ENCODE results near the gene MANF.

Gene MANF

DNA sequence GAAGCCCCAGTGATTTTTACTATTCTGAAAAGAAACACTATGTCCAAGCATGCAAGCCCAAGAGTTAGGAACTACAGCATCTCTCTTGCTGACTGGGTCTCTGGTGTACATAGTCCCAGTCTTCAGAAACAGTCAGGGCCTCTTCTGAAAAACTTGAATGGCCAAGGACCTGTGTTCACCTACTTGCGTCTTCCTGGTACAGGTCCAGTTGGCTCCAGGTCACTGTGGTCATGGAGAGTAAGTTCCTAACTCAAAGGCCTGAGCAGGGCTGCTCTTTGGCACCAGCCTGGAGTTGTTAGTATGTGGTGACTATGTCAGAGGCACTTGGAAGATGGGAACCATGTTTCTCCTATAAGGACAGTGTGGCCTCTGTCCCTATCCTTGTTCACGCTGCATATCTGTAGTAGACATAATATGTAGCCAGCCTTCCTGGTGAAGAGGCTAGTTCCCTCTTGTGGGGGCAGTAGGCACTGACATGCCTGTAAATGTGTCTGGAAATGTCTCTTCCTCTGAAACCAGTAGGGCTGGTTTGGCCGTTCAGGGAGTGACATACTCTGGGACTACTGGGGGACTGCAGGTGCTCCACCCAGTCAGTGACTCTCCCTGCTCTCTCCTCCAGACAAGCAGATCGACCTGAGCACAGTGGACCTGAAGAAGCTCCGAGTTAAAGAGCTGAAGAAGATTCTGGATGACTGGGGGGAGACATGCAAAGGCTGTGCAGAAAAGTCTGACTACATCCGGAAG, 3.4 kb downstream of the MANF start:
- no peaks in the 10 kb centered on the region for H3K9me3 ChIP-seq (ENCODE audit: control insufficient read depth in 5 of 5, low read length in 5 of 5)
- peaks cover 0 to 42% (median 29%) of the 10 kb centered on the region in 5 donors for H3K36me3 ChIP-seq (ENCODE audit: control insufficient read depth in 5 of 5, insufficient read depth in 5 of 5, low read length in 5 of 5)
- no peak overlapping the region for H3K27ac ChIP-seq (ENCODE audit: low read depth, low read length)
- H3K9ac ChIP-seq (ENCODE audit: low read length in 5 of 5), result peak overlapping the region in 1 of 5 donors; percentile 10
- H3K4me3 ChIP-seq (ENCODE audit: low read depth in 1 of 5, low read length in 5 of 5), result no peak overlapping the region
- H3K4me1 ChIP-seq (ENCODE audit: control insufficient read depth in 5 of 5, insufficient read depth in 5 of 5, low read length in 5 of 5), result peaks cover 11 to 68% (median 57%) of the 10 kb centered on the region in 5 donors
- H3K27me3 ChIP-seq (ENCODE audit: control insufficient read depth in 5 of 5, insufficient read depth in 4 of 5, low read length in 5 of 5), result no peaks in the 10 kb centered on the region

GRCh38 chr3:51389423-51390183, 4.5 kb downstream of the MANF start:
- no peak overlapping the region for H3K9ac ChIP-seq (ENCODE audit: low read length in 5 of 5)
- H3K4me1 ChIP-seq (ENCODE audit: control insufficient read depth in 5 of 5, insufficient read depth in 5 of 5, low read length in 5 of 5), result peaks cover 12 to 67% (median 59%) of the 10 kb centered on the region in 5 donors
- H3K27me3 ChIP-seq (ENCODE audit: control insufficient read depth in 5 of 5, insufficient read depth in 4 of 5, low read length in 5 of 5), result no peaks in the 10 kb centered on the region
- H3K4me3 ChIP-seq (ENCODE audit: low read depth in 1 of 5, low read length in 5 of 5), result no peak overlapping the region
- no peak overlapping the region for H3K27ac ChIP-seq (ENCODE audit: low read depth, low read length)
- H3K9me3 ChIP-seq (ENCODE audit: control insufficient read depth in 5 of 5, low read length in 5 of 5), result no peaks in the 10 kb centered on the region
- peaks cover 0 to 54% (median 40%) of the 10 kb centered on the region in 5 donors for H3K36me3 ChIP-seq (ENCODE audit: control insufficient read depth in 5 of 5, insufficient read depth in 5 of 5, low read length in 5 of 5)

GRCh38 chr3:51390246-51391074, 5.4 kb downstream of the MANF start:
- H3K36me3 ChIP-seq (ENCODE audit: control insufficient read depth in 5 of 5, insufficient read depth in 5 of 5, low read length in 5 of 5), result peaks cover 0 to 62% (median 49%) of the 10 kb centered on the region in 5 donors
- peak overlapping the region; percentile 67 for H3K27ac ChIP-seq (ENCODE audit: low read depth, low read length)
- no peaks in the 10 kb centered on the region for H3K27me3 ChIP-seq (ENCODE audit: control insufficient read depth in 5 of 5, insufficient read depth in 4 of 5, low read length in 5 of 5)
- H3K9me3 ChIP-seq (ENCODE audit: control insufficient read depth in 5 of 5, low read length in 5 of 5), result no peaks in the 10 kb centered on the region
- H3K4me1 ChIP-seq (ENCODE audit: control insufficient read depth in 5 of 5, insufficient read depth in 5 of 5, low read length in 5 of 5), result peaks cover 15 to 75% (median 67%) of the 10 kb centered on the region in 5 donors
- H3K4me3 ChIP-seq (ENCODE audit: low read depth in 1 of 5, low read length in 5 of 5), result peak overlapping the region; percentile 66 to 80 (median 70)
- peak overlapping the region in 3 of 5 donors; percentile 48 to 81 (median 76) for H3K9ac ChIP-seq (ENCODE audit: low read length in 5 of 5)

DNA sequence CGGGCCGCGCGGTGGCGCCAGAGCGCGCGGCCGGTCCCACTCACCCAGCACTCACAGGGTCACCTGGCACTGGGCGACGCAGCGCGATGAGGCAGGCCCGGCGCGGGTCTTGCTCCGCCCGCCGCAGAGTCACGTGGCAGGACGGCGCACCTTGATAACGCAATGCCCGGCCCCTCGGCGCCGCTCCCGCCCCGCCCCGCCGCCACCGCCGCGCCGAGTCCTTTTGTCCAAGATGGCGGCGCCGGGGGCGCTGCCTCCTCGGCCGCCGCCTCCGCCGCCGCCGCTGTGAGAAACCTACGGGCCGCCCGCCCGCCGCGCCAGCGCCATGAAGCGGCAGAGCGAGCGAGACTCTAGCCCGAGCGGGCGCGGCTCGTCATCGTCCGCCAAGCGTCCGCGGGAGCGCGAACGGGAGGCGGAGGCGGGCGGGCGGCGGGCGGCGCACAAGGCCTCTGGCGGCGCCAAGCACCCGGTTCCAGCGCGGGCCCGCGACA, 6.0 kb downstream of the MANF start, which contains the start of gene RBM15B:
Gene RBM15B, plus strand, starts transcription at position 211 of the 491 bp plus-strand sequence. Its CDS starts 115 bp downstream, at position 326.
- H3K27ac ChIP-seq (ENCODE audit: low read depth, low read length), result peak within 1 kb of the TSS; percentile 67
- H3K27me3 ChIP-seq (ENCODE audit: control insufficient read depth in 5 of 5, insufficient read depth in 4 of 5, low read length in 5 of 5), result no peaks in the 10 kb centered on the region
- H3K9ac ChIP-seq (ENCODE audit: low read length in 5 of 5), result peak within 1 kb of the TSS in 4 of 5 donors; percentile 68 to 86 (median 80)
- H3K4me1 ChIP-seq (ENCODE audit: control insufficient read depth in 5 of 5, insufficient read depth in 5 of 5, low read length in 5 of 5), result peaks cover 15 to 72% (median 67%) of the 10 kb centered on the region in 5 donors
- peaks cover 0 to 69% (median 55%) of the 10 kb centered on the region in 5 donors for H3K36me3 ChIP-seq (ENCODE audit: control insufficient read depth in 5 of 5, insufficient read depth in 5 of 5, low read length in 5 of 5)
- no peaks in the 10 kb centered on the region for H3K9me3 ChIP-seq (ENCODE audit: control insufficient read depth in 5 of 5, low read length in 5 of 5)
- peak within 1 kb of the TSS; percentile 67 to 80 (median 74) for H3K4me3 ChIP-seq (ENCODE audit: low read depth in 1 of 5, low read length in 5 of 5)

DNA sequence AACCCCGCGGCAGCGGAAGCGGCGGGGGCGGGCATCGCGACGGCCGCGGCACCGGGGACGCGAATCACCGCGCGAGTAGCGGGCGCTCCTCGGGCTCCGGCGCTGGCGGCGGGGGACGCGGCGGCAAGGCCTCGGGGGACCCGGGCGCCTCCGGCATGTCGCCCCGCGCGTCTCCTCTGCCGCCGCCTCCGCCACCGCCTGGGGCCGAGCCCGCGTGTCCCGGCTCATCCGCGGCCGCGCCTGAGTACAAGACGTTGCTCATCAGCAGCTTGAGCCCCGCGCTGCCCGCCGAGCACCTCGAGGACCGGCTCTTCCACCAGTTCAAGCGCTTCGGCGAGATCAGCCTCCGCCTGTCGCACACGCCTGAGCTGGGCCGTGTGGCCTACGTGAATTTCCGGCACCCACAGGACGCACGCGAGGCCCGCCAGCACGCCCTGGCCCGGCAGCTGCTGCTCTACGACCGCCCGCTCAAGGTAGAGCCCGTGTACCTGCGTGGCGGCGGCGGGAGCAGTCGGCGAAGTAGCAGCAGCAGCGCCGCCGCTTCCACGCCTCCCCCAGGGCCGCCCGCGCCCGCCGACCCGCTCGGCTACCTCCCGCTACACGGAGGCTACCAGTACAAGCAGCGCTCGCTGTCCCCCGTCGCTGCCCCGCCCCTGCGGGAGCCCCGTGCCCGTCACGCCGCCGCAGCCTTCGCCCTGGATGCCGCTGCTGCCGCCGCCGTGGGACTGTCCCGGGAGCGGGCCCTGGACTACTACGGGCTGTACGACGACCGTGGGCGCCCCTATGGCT, 6.7 kb downstream of the MANF start:
- no peaks in the 10 kb centered on the region for H3K9me3 ChIP-seq (ENCODE audit: control insufficient read depth in 5 of 5, low read length in 5 of 5)
- peaks cover 0 to 71% (median 59%) of the 10 kb centered on the region in 5 donors for H3K36me3 ChIP-seq (ENCODE audit: control insufficient read depth in 5 of 5, insufficient read depth in 5 of 5, low read length in 5 of 5)
- H3K4me3 ChIP-seq (ENCODE audit: low read depth in 1 of 5, low read length in 5 of 5), result peak overlapping the region in 4 of 5 donors; percentile 67 to 80 (median 74)
- peaks cover 13 to 71% (median 66%) of the 10 kb centered on the region in 5 donors for H3K4me1 ChIP-seq (ENCODE audit: control insufficient read depth in 5 of 5, insufficient read depth in 5 of 5, low read length in 5 of 5)
- H3K27me3 ChIP-seq (ENCODE audit: control insufficient read depth in 5 of 5, insufficient read depth in 4 of 5, low read length in 5 of 5), result no peaks in the 10 kb centered on the region
- H3K27ac ChIP-seq (ENCODE audit: low read depth, low read length), result peak overlapping the region; percentile 65
- H3K9ac ChIP-seq (ENCODE audit: low read length in 5 of 5), result peak overlapping the region in 4 of 5 donors; percentile 68 to 86 (median 80)

DNA sequence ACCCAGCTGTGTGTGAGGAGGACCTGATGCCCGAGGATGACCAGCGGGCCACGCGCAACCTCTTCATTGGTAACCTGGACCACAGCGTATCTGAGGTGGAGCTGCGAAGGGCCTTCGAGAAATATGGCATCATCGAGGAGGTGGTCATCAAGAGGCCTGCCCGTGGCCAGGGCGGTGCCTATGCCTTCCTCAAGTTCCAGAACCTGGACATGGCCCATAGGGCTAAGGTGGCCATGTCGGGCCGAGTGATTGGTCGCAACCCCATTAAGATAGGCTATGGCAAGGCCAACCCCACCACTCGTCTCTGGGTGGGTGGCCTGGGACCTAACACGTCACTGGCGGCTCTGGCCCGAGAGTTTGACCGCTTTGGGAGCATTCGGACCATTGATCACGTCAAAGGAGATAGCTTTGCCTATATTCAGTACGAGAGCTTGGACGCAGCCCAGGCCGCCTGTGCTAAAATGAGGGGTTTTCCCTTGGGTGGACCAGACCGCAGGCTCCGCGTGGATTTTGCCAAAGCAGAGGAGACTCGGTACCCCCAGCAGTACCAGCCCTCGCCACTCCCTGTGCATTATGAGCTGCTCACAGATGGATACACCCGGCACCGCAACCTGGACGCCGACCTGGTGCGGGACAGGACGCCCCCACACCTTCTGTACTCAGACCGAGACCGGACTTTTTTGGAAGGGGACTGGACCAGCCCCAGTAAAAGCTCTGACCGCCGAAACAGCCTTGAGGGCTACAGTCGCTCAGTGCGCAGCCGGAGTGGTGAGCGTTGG, 7.5 kb downstream of the MANF start:
- H3K4me1 ChIP-seq (ENCODE audit: control insufficient read depth in 5 of 5, insufficient read depth in 5 of 5, low read length in 5 of 5), result peaks cover 12 to 72% (median 70%) of the 10 kb centered on the region in 5 donors
- no peaks in the 10 kb centered on the region for H3K9me3 ChIP-seq (ENCODE audit: control insufficient read depth in 5 of 5, low read length in 5 of 5)
- peak overlapping the region; percentile 65 for H3K27ac ChIP-seq (ENCODE audit: low read depth, low read length)
- H3K4me3 ChIP-seq (ENCODE audit: low read depth in 1 of 5, low read length in 5 of 5), result peak overlapping the region in 4 of 5 donors; percentile 67 to 80 (median 74)
- H3K9ac ChIP-seq (ENCODE audit: low read length in 5 of 5), result peak overlapping the region in 3 of 5 donors; percentile 68 to 86 (median 84)
- H3K27me3 ChIP-seq (ENCODE audit: control insufficient read depth in 5 of 5, insufficient read depth in 4 of 5, low read length in 5 of 5), result no peaks in the 10 kb centered on the region
- H3K36me3 ChIP-seq (ENCODE audit: control insufficient read depth in 5 of 5, insufficient read depth in 5 of 5, low read length in 5 of 5), result peaks cover 0 to 77% (median 65%) of the 10 kb centered on the region in 5 donors

GRCh38 chr3:51393134-51393495, 8.0 kb downstream of the MANF start:
- Histone ChIP-seq H3K27ac (ENCODE audit: low read depth, low read length) (no peak overlapping the region), H3K27me3 (ENCODE audit: control insufficient read depth in 5 of 5, insufficient read depth in 4 of 5, low read length in 5 of 5) (no peaks in the 10 kb centered on the region), H3K36me3 (ENCODE audit: control insufficient read depth in 5 of 5, insufficient read depth in 5 of 5, low read length in 5 of 5) (peaks cover 0 to 72% (median 59%) of the 10 kb centered on the region in 5 donors), H3K9ac (ENCODE audit: low read length in 5 of 5) (no peak overlapping the region), H3K4me3 (ENCODE audit: low read depth in 1 of 5, low read length in 5 of 5) (no peak overlapping the region), H3K9me3 (ENCODE audit: control insufficient read depth in 5 of 5, low read length in 5 of 5) (no peaks in the 10 kb centered on the region), H3K4me1 (ENCODE audit: control insufficient read depth in 5 of 5, insufficient read depth in 5 of 5, low read length in 5 of 5) (peaks cover 12 to 69% (median 69%) of the 10 kb centered on the region in 5 donors)

GRCh38 chr3:51393564-51393963, 8.5 kb downstream of the MANF start:
- peaks cover 12 to 69% (median 67%) of the 10 kb centered on the region in 5 donors for H3K4me1 ChIP-seq (ENCODE audit: control insufficient read depth in 5 of 5, insufficient read depth in 5 of 5, low read length in 5 of 5)
- H3K27ac ChIP-seq (ENCODE audit: low read depth, low read length), result no peak overlapping the region

More at GRCh38 chr3:51393564-51393963, 8.5 kb downstream of the MANF start:
- Histone ChIP-seq H3K9ac (ENCODE audit: low read length in 5 of 5) (peak overlapping the region in 1 of 5 donors; percentile 41), H3K36me3 (ENCODE audit: control insufficient read depth in 5 of 5, insufficient read depth in 5 of 5, low read length in 5 of 5) (peaks cover 0 to 70% (median 56%) of the 10 kb centered on the region in 5 donors), H3K27me3 (ENCODE audit: control insufficient read depth in 5 of 5, insufficient read depth in 4 of 5, low read length in 5 of 5) (no peaks in the 10 kb centered on the region), H3K9me3 (ENCODE audit: control insufficient read depth in 5 of 5, low read length in 5 of 5) (no peaks in the 10 kb centered on the region), H3K4me3 (ENCODE audit: low read depth in 1 of 5, low read length in 5 of 5) (no peak overlapping the region)

All from subcutaneous abdominal adipose tissue (tissue), 5 donors.